IPS-18a (cell line): Measurements from ENCODE around the gene DNAAF5.

ENCODE experiments used
- H3K27ac ChIP-seq: one replicate; pipeline ENCODE4 v1.5.1; 2013; ENCODE audit warnings: low read length
- H3K27me3 ChIP-seq: one replicate; pipeline ENCODE4 v1.6.1; 2013; ENCODE audit warnings: mild to moderate bottlenecking, low read length; ENCODE audit not compliant: control insufficient read depth, insufficient read depth
- H3K36me3 ChIP-seq: one replicate; pipeline ENCODE4 v1.6.1; 2013; ENCODE audit warnings: low read depth, low read length; ENCODE audit not compliant: control insufficient read depth
- H3K4me1 ChIP-seq: one replicate; pipeline ENCODE4 v1.6.1; 2013; ENCODE audit warnings: low read depth, low read length; ENCODE audit not compliant: control insufficient read depth
- H3K4me3 ChIP-seq: one replicate; pipeline ENCODE4 v1.5.1; 2013; ENCODE audit warnings: low read length
- H3K9ac ChIP-seq: one replicate; pipeline ENCODE4 v1.6.1; 2013; ENCODE audit warnings: mild to moderate bottlenecking, low read length, moderate library complexity
- H3K9me3 ChIP-seq: one replicate; pipeline ENCODE4 v1.6.1; 2013; ENCODE audit warnings: low read depth, low read length; ENCODE audit not compliant: control insufficient read depth

DNAAF5 gene

GRCh38 chr7:765383-765782, 38.9 kb downstream of the DNAAF5 start:
- Histone ChIP-seq H3K27ac (no peak overlapping the region), H3K4me1 (no peaks in the 10 kb centered on the region), H3K27me3 (no peaks in the 10 kb centered on the region), H3K4me3 (no peak overlapping the region), H3K9me3 (no peaks in the 10 kb centered on the region), H3K9ac (no peak overlapping the region), H3K36me3 (peaks cover 33% of the 10 kb centered on the region)

DNA sequence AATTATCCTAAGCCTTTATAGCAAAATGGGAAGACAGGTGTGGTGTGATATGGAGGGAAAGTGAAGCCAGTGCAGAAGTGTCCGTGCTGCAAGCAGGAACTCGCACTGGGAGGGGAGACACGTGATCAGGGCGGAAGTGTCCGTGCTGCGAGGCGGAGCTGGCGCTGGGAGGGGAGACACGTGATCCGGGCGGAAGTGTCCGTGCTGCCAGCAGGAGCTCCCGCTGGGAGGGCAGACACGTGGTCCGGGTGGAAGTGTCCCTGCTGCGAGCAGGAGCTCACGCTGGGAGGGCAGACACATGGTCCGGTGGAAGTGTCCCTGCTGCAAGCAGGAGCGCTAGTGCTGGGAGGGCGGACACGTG, 41.1 kb downstream of the DNAAF5 start:
- H3K4me1 ChIP-seq: no peaks in the 10 kb centered on the region
- no peak overlapping the region for H3K4me3 ChIP-seq
- peaks cover 28% of the 10 kb centered on the region for H3K36me3 ChIP-seq
- no peaks in the 10 kb centered on the region for H3K27me3 ChIP-seq
- H3K27ac ChIP-seq: no peak overlapping the region
- no peak overlapping the region for H3K9ac ChIP-seq
- H3K9me3 ChIP-seq: no peaks in the 10 kb centered on the region

- Histone ChIP-seq H3K27ac (no peak overlapping the region), H3K27me3 (no peaks in the 10 kb centered on the region), H3K9ac (no peak overlapping the region), H3K4me1 (no peaks in the 10 kb centered on the region), H3K36me3 (peaks cover 23% of the 10 kb centered on the region), H3K9me3 (no peaks in the 10 kb centered on the region), H3K4me3 (no peak overlapping the region)
These were observed 41.6 kb downstream of the DNAAF5 start for GRCh38 chr7:767941-768731.

DNA sequence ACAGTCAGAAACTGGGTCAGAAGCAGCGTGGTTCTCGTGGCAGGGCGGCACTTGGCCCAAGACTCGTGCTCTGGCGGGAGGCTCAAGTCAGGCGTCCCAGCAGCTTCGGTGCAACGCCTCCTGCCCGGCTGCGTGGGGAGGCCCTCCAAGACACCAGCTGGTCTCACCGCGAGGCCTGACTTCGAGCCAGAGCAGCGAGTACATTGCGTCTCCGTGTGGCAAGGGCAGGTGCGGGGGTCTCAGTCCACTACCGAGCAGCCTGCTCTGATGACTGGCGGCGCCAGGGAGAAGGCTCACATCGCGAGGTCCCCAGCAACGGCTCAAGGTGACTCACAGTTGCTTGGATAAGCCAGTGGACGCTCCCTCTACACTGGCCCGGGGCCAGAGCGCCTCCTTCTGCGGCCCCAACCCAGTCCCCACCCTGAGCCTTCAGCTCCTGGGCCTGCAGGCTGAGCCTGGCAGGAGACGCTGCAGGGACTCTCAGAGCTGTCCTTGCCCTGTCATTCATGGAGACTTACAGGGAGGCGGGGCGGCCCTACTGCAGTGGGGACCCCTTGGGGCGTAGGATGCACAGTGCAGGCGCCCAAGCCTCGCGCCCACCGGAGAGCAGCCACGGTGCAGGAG, 42.5 kb downstream of the DNAAF5 start:
- Histone ChIP-seq H3K27ac (no peak overlapping the region), H3K36me3 (peaks cover 17% of the 10 kb centered on the region), H3K4me3 (no peak overlapping the region)

DNA sequence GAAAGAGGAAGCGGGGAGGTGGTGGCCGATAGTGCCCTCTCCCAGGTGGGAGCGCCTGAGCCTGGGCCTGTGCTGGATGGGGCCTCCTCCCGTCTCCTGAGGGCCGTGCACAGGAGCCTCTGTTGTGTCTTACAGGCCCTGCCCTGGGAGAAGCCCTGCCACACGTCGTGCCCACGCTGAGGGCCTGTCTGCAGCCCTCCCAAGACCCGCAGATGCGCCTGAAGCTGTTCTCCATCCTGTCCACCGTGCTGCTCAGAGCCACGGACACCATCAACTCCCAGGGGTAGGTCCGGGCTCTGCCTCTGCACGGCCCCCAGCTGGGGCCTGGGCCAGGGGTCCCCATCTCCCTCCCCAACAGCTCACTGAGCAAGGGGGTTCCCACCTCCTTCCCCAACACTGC, 43.8 kb downstream of the DNAAF5 start:
- H3K27ac ChIP-seq: no peak overlapping the region
- no peak overlapping the region for H3K4me3 ChIP-seq
- no peaks in the 10 kb centered on the region for H3K4me1 ChIP-seq
- H3K9ac ChIP-seq: no peak overlapping the region
- H3K36me3 ChIP-seq: peaks cover 13% of the 10 kb centered on the region
- no peaks in the 10 kb centered on the region for H3K9me3 ChIP-seq
- no peaks in the 10 kb centered on the region for H3K27me3 ChIP-seq

More for the DNA sequence above, 42.5 kb downstream of the DNAAF5 start:
- no peaks in the 10 kb centered on the region for H3K27me3 ChIP-seq
- no peak overlapping the region for H3K9ac ChIP-seq
- no peaks in the 10 kb centered on the region for H3K9me3 ChIP-seq
- no peaks in the 10 kb centered on the region for H3K4me1 ChIP-seq

DNA sequence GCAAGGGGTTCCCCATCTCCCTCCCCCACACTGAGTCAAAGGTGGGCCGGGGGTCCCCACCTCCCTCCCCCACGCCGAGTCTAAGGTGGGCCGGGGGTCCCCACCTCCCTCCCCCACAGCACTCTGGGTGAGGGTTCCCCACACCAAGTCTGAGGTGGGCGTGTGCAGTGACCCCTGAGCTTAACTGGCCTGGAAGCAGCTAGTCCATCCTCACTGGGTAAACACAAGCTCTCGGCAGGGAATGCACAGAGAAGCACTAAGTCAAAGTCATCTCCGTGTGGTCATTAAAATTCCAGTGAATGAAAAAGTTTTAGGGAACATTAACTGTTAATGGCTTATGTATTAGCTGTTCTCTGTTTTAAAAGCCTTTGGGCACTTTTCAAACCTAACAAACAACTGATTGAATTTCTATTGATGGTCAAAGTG, 44.3 kb downstream of the DNAAF5 start:
- Histone ChIP-seq H3K4me3 (no peak overlapping the region), H3K27ac (no peak overlapping the region), H3K9me3 (no peaks in the 10 kb centered on the region), H3K4me1 (no peaks in the 10 kb centered on the region), H3K36me3 (peaks cover 14% of the 10 kb centered on the region), H3K9ac (no peak overlapping the region), H3K27me3 (no peaks in the 10 kb centered on the region)

- Histone ChIP-seq H3K4me1 (no peaks in the 10 kb centered on the region), H3K4me3 (no peak overlapping the region), H3K36me3 (peaks cover 14% of the 10 kb centered on the region), H3K9me3 (no peaks in the 10 kb centered on the region), H3K27me3 (no peaks in the 10 kb centered on the region), H3K27ac (no peak overlapping the region), H3K9ac (no peak overlapping the region)
These were observed 44.9 kb downstream of the DNAAF5 start for GRCh38 chr7:771234-772004.

- Histone ChIP-seq H3K9me3 (no peaks in the 10 kb centered on the region), H3K27ac (no peak overlapping the region)
These were observed 45.5 kb downstream of the DNAAF5 start for GRCh38 chr7:772005-772294.

GRCh38 chr7:772392-772791, 45.9 kb downstream of the DNAAF5 start:
- no peaks in the 10 kb centered on the region for H3K4me1 ChIP-seq
- no peak overlapping the region for H3K27ac ChIP-seq
- H3K27me3 ChIP-seq: no peaks in the 10 kb centered on the region
- H3K9me3 ChIP-seq: no peaks in the 10 kb centered on the region
- no peak overlapping the region for H3K9ac ChIP-seq
- H3K36me3 ChIP-seq: peaks cover 20% of the 10 kb centered on the region
- H3K4me3 ChIP-seq: no peak overlapping the region

More at GRCh38 chr7:772005-772294, 45.5 kb downstream of the DNAAF5 start:
- H3K9ac ChIP-seq: no peak overlapping the region
- H3K4me1 ChIP-seq: no peaks in the 10 kb centered on the region
- no peak overlapping the region for H3K4me3 ChIP-seq
- H3K36me3 ChIP-seq: peaks cover 17% of the 10 kb centered on the region
- no peaks in the 10 kb centered on the region for H3K27me3 ChIP-seq

DNA sequence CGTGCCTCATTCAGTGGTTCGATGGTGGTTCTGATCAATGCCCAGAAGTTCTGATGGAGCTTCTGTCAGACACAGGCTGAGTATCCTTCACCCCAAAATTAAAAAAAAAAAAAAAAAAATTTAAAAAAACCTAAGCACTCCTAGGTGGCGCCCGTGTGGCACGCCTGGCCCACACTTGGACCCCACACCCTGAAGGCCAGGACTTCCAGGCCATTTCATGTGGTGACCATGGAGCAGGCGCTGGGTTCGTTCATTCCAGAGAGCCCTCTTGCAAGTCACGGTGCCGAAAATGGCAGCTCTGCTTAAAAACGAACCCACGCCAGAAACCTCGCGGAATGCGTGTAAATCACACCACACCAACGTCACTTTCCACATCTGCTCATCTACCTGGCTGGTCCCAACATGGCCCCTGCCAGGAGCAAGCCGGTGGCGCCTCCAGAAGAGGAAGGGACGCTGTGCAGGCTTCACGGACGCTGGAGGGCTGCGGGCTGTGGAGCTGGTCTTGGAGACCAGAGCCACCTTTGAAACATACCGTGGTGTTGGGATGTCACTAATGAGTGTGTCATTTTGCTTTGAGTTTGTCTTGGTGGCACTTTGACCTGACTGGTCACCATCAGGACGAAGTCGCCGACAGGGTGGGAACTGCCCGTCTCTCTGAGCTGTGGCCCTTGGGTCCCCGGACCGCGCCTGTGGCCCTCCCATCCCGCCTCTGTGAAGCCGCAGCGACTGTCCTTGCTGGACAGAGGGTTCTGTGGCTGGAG, 46.5 kb downstream of the DNAAF5 start:
- H3K9ac ChIP-seq: no peak overlapping the region
- H3K9me3 ChIP-seq: no peaks in the 10 kb centered on the region
- H3K27ac ChIP-seq: no peak overlapping the region
- no peaks in the 10 kb centered on the region for H3K27me3 ChIP-seq
- no peaks in the 10 kb centered on the region for H3K4me1 ChIP-seq
- H3K4me3 ChIP-seq: no peak overlapping the region
- peaks cover 23% of the 10 kb centered on the region for H3K36me3 ChIP-seq

- Histone ChIP-seq H3K4me3 (no peak overlapping the region), H3K27me3 (no peaks in the 10 kb centered on the region), H3K4me1 (no peaks in the 10 kb centered on the region), H3K36me3 (peaks cover 28% of the 10 kb centered on the region), H3K9ac (no peak overlapping the region), H3K27ac (no peak overlapping the region), H3K9me3 (no peaks in the 10 kb centered on the region)
These were observed 47.1 kb downstream of the DNAAF5 start for GRCh38 chr7:773622-773915.
